Measurements from ENCODE around the gene TAGLN3. TPM values are rescaled to one million over a fixed set of nuclear protein-coding genes. Genes with fewer than 3 reads are reported as not detected.

The TAGLN3 gene
- total and polyA plus RNA-seq, 9 donors, result 0.19 TPM; not detected in 8

DNA sequence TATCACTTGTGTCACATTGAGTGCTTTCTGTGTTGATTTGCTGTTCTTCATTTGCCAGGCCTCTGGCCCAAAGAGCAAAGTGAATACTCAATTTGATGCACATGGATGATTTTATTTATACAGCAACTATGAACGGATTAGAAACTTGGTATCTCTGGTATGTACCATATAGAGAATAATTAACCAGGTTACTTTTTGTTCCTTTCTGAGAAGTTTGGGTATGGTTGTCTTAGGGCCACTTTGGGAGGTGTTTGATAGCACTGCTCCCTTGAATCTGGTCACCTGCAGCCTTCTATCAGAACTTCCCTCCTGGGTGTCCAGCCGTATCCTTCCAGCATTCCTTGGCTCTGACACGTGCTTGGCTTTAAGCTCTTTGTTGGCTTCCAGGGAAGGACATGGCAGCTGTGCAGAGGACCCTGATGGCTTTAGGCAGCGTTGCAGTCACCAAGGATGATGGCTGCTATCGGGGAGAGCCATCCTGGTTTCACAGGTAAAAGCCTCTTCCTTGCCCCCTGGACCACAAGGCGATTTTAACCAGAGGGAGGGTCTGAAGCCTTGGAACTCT is 12.7 kb downstream of the TAGLN3 start:
- Histone ChIP-seq H3K4me1 (ENCODE audit: insufficient read depth) (peaks cover 4% of the 10 kb centered on the region), H3K9me3 (no peaks in the 10 kb centered on the region), H3K27me3 (no peaks in the 10 kb centered on the region), H3K27ac (no peak overlapping the region), H3K36me3 (no peaks in the 10 kb centered on the region), H3K4me3 (no peak overlapping the region)
- 75 to 94% (median 93%) methylated on average over 5 to 6 of the region's 6 CpGs for WGBS, 3 donors
- DNase-seq, result no peak
- no peak for TF ChIP-seq POLR2A (IDR thresholded peaks at IDR 0.05)
- no peak for TF ChIP-seq CTCF (IDR thresholded peaks at IDR 0.05)
- TF ChIP-seq EP300 (IDR thresholded peaks at IDR 0.05), result no peak
- intact Hi-C loops (cut with DNase I), result loop anchor here in 1 of 4 donors (5.0 kb wide), 2 partner anchors 294 to 344 kb away; no protein-coding TSS in a partner anchor

- intact Hi-C loops (cut with DNase I), result loop anchor here in 1 of 4 donors (5.0 kb wide), 2 partner anchors 295 to 345 kb away; no protein-coding TSS in a partner anchor
- H3K36me3 ChIP-seq, result no peaks in the 10 kb centered on the region
- no peaks in the 10 kb centered on the region for H3K9me3 ChIP-seq
- 56 to 59% (median 57%) methylated on average over 6 of the region's 6 CpGs for WGBS, 3 donors
- TF ChIP-seq EP300 (IDR thresholded peaks at IDR 0.05) (no peak), CTCF (IDR thresholded peaks at IDR 0.05) (no peak), POLR2A (IDR thresholded peaks at IDR 0.05) (no peak)
- no peak overlapping the region for H3K27ac ChIP-seq
- H3K4me3 ChIP-seq, result no peak overlapping the region
- DNase-seq, result no peak
- peaks cover 4% of the 10 kb centered on the region for H3K4me1 ChIP-seq (ENCODE audit: insufficient read depth)
- H3K27me3 ChIP-seq, result no peaks in the 10 kb centered on the region
Observed at GRCh38 chr3:112012205-112012992, 13.7 kb downstream of the TAGLN3 start.

GRCh38 chr3:112013058-112013783 is 14.5 kb downstream of the TAGLN3 start:
- H3K36me3 ChIP-seq, result no peaks in the 10 kb centered on the region
- no peaks in the 10 kb centered on the region for H3K9me3 ChIP-seq
- no peak overlapping the region for H3K27ac ChIP-seq
- no peaks in the 10 kb centered on the region for H3K27me3 ChIP-seq
- no peak for TF ChIP-seq EP300 (IDR thresholded peaks at IDR 0.05)
- peak; percentile 42 to 55 (median 53) for TF ChIP-seq CTCF (IDR thresholded peaks at IDR 0.05)
- TF ChIP-seq POLR2A (IDR thresholded peaks at IDR 0.05), result no peak
- intact Hi-C loops (cut with DNase I), result loop anchor here in 1 of 4 donors (5.0 kb wide), 2 partner anchors 296 to 346 kb away; no protein-coding TSS in a partner anchor
- DNase-seq, result peak; percentile 42 to 68 (median 58)
- H3K4me1 ChIP-seq (ENCODE audit: insufficient read depth), result peaks cover 3% of the 10 kb centered on the region
- H3K4me3 ChIP-seq, result no peak overlapping the region
- 38 to 44% (median 40%) methylated on average over 19 of the region's 19 CpGs for WGBS, 3 donors

- H3K9me3 ChIP-seq, result no peaks in the 10 kb centered on the region
- no peak for DNase-seq
- WGBS, 3 donors, result 67 to 70% (median 69%) methylated on average over 5 of the region's 5 CpGs
- intact Hi-C loops (cut with DNase I), result loop anchor here in 1 of 4 donors (5.0 kb wide), 2 partner anchors 296 to 346 kb away; no protein-coding TSS in a partner anchor
- no peak for TF ChIP-seq CTCF (IDR thresholded peaks at IDR 0.05)
- no peak for TF ChIP-seq POLR2A (IDR thresholded peaks at IDR 0.05)
- no peak for TF ChIP-seq EP300 (IDR thresholded peaks at IDR 0.05)
- H3K4me3 ChIP-seq, result no peak overlapping the region
- peaks cover 2% of the 10 kb centered on the region for H3K4me1 ChIP-seq (ENCODE audit: insufficient read depth)
- no peaks in the 10 kb centered on the region for H3K27me3 ChIP-seq
- no peaks in the 10 kb centered on the region for H3K36me3 ChIP-seq
- no peak overlapping the region for H3K27ac ChIP-seq
Observed at GRCh38 chr3:112013784-112014143, 15.0 kb downstream of the TAGLN3 start.

Measured in ovary (tissue), 9 donors.